Endothelial cell of umbilical vein (primary cell): ENCODE results near the gene TXN.

Experiments used
- EZH2 ChIP-seq: IDR thresholded peaks from 2 replicates; pipeline ENCODE4 v1.6.1; 2012; ENCODE audit warnings: borderline replicate concordance, low read depth, mild to moderate bottlenecking, moderate library complexity, low read length, inconsistent platforms; ENCODE audit not compliant: severe bottlenecking
- POLR2AphosphoS5 ChIP-seq: IDR thresholded peaks from 2 replicates; pipeline ENCODE4 v1.6.1; 2012; ENCODE audit warnings: low read depth, mild to moderate bottlenecking, control low read depth, low read length, moderate library complexity; ENCODE audit not compliant: insufficient read depth
- TF ChIP-seq, protein P1 (sequence below): IDR thresholded peaks from 2 replicates; pipeline ENCODE4 v1.6.1; 2011; ENCODE audit not compliant: insufficient read depth, insufficient read length
- TF ChIP-seq, protein P2 (sequence below), 2 donors: IDR thresholded peaks; 1 replicate in 1 of 2; 2 replicates in 1 of 2; pipeline ENCODE4 v1.5.1; 2011; ENCODE audit warnings: low read length in 2 of 2, mild to moderate bottlenecking in 2 of 2, moderate library complexity in 2 of 2, control low read depth in 1 of 2, inconsistent platforms in 1 of 2, low read depth in 1 of 2; ENCODE audit not compliant: insufficient read depth in 1 of 2; ENCODE audit errors: extremely low read depth in 1 of 2

DNA sequence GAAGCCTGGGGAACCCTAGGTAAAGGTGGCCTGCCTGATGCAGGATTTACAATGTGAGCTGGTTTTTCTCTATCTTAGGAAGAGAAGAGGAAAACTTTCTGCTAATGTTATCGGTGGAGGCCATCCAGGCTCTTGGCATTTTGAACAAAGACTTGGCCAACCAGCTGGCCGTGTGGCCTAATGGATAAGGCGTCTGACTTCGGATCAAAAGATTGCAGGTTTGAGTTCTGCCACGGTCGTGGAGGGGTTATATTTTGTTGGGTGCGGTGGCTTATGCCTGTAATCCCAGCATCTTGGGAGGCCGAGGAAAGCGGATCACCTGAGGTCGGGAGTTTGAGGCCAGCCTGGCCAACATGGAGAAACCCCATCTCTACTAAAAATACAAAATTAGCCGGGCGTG lies 58.0 kb downstream of the TXN start:
- TF ChIP-seq POLR2AphosphoS5 = no peak
- no peak for TF ChIP-seq EZH2
- TF ChIP-seq, protein P1, sequence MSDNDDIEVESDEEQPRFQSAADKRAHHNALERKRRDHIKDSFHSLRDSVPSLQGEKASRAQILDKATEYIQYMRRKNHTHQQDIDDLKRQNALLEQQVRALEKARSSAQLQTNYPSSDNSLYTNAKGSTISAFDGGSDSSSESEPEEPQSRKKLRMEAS = no peak
- TF ChIP-seq, protein P2, sequence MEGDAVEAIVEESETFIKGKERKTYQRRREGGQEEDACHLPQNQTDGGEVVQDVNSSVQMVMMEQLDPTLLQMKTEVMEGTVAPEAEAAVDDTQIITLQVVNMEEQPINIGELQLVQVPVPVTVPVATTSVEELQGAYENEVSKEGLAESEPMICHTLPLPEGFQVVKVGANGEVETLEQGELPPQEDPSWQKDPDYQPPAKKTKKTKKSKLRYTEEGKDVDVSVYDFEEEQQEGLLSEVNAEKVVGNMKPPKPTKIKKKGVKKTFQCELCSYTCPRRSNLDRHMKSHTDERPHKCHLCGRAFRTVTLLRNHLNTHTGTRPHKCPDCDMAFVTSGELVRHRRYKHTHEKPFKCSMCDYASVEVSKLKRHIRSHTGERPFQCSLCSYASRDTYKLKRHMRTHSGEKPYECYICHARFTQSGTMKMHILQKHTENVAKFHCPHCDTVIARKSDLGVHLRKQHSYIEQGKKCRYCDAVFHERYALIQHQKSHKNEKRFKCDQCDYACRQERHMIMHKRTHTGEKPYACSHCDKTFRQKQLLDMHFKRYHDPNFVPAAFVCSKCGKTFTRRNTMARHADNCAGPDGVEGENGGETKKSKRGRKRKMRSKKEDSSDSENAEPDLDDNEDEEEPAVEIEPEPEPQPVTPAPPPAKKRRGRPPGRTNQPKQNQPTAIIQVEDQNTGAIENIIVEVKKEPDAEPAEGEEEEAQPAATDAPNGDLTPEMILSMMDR (IDR thresholded peaks at IDR 0.05; ENCODE audit: extremely low read depth in 1 of 2, insufficient read depth in 1 of 2, low read depth in 1 of 2, low read length in 2 of 2) = no peak
